NCI-H2227 treated with DMSO at 0.1 percent for 48 hours (cell line): ENCODE results near the gene EHBP1.

ENCODE experiments used
- DNase-seq: peaks from one replicate; lab custom pipeline; 2025; lab: John Stamatoyannopoulos, UW

Gene EHBP1

DNA sequence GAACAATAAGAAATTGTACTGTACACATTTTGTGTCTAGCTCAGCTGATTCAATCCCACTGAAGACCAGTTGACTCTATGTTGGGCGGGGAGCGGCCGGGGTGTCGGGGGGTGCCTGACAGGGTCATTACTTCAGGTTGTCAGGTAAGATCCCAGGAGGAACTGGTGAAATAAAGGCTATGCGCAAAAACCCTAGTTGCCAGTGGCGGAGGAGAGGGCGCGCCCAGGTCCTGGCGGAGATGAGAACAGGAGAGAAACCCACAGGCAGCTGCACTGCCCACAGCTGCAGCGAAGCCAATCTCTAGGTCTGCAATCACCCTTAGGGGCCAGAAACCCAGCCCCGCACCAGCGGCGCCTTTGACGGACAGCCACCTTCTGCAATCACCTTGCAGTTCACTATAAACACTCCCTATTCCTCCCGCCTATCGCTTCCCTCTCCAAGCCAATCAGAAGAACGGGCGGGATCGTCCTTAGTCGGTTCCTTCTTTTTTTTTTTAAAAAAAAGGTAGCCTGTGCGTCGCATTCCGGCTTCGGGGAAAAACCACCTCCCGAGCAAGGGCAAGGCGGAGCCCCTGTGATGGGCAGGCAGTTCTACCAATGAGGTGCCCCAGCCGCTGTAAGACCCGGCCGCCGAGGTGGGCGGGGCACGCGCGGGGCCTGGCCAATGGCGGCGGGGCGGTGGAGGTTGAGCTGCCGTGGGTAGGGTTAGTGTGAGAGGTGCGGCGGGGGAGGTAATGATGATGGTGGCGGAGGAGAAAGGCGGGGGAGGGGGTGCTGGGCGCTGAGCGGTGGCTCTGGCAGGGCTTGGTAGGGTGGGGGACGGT lies at the start of gene EHBP1:
EHBP1 (plus strand) TSS at position 707 of the 823 bp plus-strand sequence. CDS start 1,479 bp downstream, outside the sequence.
- DNase-seq: peak; percentile 98

GRCh38 chr2:62657783-62658182 lies 47.7 kb upstream of the EHBP1 start:
- no peak for DNase-seq

- no peak for DNase-seq
Measured at GRCh38 chr2:62658891-62659290, 46.6 kb upstream of the EHBP1 start.

- DNase-seq: no peak
Measured at GRCh38 chr2:62660087-62660486, 45.4 kb upstream of the EHBP1 start.

GRCh38 chr2:62660582-62661262 lies 44.8 kb upstream of the EHBP1 start:
- DNase-seq: no peak

DNA sequence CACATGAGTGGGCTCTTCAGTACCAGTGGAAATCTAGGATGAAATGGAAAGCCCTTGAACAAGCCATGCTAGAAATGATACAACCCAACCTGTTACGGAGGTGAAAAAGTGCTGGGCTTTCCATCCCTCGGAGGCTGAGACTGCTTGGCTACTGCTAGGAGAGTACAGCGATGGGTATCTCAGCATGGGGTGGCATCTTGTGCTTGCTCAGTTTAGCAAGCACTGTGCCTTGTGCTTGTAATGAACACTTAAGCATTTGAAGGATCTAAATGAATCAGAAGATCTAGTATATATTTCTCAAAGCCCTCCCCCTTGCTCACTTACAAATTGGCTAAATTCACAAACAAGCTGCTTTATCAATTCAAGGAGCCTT lies 44.3 kb upstream of the EHBP1 start:
- DNase-seq: no peak

DNA sequence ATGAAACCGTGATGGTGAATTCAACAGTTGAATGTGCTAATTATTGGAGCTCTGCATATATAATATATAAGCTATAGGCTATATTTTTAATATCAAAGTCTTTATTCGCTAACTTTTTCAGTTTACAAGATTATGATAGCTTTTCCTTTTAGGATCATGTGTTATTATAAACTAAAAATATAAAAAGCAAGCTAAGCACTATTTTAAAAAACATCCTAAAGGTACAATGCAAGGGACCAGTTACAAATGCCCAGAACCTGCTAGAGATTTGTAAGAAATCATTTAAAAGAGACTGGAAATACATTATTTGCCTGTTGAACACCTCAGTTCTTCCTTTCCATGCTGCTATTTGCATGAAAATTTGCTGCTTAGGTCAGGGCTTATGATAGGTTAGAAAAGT lies 43.4 kb upstream of the EHBP1 start:
- no peak for DNase-seq

DNA sequence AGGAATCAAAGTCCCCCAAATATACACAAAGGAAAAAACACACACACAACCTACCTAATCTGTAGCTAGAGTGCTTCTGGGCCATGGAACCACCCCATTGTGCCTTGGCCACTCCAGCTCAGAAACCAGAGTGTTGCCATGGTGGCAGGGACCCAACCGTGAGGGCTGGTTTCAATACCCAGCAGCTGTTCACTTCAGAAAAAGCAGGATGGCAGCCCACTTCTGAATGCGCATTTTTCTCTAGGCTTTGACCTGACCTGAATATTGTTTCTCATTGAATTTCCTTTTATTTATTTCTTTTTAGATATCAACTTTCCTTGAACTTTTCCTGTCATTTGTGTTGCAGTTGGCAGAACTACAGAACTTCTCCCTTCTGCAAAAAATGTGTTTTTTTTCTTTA lies 43.0 kb upstream of the EHBP1 start:
- no peak for DNase-seq

DNA sequence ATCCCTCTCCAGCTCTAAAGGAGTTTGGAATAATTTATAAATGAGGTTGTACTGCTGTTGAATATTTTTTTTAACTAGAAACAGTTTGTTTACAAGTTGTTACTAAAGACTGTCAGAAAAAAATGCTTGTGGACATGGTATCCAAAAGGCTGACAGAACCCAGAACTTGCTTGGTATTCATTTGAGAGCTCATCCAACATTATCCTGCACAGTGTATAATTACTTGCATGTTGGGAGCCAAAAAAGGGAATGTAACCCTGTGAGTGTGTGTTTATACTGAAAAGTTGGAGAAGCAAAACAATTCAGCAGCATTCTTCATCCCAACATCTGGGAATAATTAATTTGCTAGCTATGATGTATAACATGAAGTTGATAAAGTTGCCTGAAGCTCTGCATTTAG lies 42.1 kb upstream of the EHBP1 start:
- DNase-seq: no peak

DNA sequence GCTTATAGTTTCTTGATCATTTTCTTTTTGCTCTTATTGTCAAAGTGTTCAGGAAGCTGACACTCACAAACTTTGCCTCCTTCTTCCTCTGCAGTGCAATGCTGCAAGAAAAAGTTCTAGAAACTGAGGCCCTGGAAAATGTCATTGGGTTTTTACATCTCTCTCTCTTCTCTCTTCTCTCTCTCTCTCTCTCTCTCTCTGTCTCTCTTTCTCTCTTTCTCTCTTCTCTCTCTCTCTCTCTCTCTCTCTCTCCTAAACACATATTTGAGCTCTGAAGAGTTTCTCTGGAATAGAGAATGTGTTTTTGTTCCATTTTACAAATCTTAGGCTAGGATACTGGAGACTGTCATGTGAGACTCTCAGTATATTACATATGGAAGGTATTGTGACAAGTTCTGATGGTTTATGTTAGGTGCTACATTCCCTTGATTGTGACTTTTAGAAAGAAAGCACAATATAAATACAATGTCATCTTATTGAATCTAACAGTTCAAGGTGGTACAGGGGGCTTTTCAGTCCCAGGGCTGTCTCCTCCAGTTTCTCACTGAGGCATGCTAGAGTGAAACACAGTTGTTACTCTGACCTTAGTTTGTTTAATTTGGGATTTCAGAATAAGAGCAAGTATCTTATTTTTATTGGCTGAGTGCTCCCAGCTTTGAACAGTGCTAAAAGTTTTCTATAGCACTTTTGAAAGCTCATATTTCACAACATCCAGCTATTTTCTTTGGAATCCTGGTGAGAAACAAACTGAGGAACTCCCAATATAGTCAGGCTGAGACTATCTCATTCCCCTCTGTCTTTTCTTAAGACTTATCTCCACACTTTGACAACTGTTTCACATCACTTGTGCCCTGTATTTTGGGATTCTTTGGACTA lies 41.4 kb upstream of the EHBP1 start:
- DNase-seq: no peak

GRCh38 chr2:62665446-62665845 lies 40.1 kb upstream of the EHBP1 start:
- no peak for DNase-seq

DNA sequence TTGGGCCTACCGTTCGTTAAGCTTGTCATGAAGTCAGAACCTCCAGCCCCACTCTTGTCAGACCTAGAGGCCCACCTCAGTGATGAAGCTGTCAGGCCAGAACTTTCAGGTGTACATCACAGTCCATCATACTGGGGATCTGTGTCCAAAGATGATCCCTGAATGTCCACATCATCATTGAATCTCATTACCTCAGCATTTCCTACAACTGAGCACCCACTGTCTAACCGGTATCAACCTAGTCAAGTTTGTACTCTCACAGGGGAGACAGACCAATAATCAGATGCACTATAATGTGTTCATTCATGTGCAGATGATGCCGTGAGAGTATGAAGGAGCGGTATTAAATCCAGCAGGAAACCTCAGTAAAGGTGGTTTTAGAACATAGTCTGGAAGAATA lies 36.3 kb upstream of the EHBP1 start:
- DNase-seq: no peak

DNA sequence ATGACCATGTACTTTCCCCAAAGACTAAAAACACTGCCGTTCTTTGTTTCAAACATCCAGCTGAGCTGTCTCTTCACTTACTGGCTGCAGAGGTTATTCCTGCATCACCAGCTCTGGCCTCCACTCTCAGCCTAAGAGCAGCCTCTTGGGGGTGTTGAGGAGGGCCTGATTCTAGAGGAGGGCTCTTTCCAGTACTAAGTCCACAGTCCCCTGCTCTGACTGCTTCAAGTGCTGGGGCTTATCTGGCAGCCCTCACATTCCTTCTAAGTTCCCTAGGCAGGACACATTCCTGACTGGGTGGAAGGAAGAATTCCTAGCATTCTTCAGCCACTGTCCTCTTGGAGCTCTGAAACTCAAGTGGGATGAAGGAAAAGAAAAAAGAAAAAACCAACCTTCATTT lies 32.9 kb upstream of the EHBP1 start:
- DNase-seq: no peak

GRCh38 chr2:62675062-62675461 lies 30.5 kb upstream of the EHBP1 start:
- DNase-seq: no peak

DNA sequence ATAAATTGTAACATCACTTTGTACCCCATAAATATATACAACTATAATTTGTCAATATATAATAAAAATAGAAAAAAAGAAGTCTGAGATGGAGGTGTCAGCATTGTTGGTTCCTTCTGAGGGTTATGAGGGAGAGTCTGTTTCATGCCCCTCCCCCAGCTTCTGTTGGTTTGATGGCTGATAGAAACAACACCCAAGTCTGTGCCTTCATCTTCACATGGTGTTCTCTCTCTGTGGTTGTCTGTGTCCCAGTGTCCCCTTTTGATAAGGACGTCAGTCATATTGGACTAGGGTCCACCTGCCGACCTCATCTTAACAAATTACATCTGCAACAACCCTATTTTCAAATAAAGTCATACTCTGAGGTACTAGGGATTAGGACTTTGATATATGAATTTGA lies 20.3 kb upstream of the EHBP1 start:
- DNase-seq: no peak

DNA sequence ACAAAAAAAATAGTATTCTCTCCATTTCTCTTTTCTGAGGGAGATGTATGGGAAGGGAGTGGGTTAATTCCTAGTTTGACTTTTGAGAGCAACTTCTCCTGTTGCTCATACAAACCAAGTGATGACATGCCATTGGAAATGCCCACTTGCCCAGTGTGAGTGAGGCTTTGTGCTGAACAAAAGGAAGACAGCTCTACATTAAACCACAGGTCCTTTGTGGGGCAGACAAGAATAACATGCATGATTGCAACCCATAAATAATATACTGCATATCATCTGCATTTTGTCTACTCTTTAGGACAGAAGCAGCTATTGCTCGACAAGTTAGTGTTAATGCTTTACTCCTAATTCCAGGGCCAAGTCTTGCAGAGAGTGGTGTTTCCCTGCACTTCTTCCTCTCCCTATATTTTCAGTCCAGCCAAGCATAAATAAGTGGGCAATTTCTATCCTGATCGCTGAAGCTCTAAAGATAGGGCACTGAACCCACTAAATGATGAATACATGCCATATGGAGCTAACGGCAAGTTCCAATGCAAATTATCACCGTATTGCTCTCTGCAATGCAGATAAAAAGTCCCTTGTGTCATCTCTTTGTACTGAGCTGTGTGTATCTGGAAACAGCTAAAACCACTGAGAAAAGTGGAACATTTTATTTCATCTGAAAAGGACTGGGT lies 19.4 kb upstream of the EHBP1 start:
- peak; percentile 15 for DNase-seq

GRCh38 chr2:62687636-62688035 lies 17.9 kb upstream of the EHBP1 start:
- no peak for DNase-seq

DNA sequence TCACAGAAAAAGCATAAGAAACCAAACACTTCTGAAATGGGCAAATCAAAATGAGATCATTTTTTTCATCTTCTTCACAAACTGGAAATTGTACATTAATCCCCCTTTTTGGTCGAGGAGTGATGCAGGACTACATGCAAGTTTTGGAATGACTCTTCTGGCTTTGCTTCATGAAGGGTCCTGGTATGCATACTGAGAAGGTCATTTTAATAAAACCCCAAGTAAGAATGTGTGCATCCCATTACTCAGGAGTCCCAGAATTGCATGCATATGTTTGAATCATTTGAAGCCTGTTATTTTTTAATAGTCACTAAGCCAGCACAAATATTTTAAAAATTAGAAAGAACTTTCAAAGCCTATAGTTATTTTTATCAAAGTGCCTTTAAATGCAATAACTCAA lies 16.7 kb upstream of the EHBP1 start:
- no peak for DNase-seq

GRCh38 chr2:62691186-62691585 lies 14.3 kb upstream of the EHBP1 start:
- DNase-seq: no peak

- DNase-seq: no peak
Measured at GRCh38 chr2:62692225-62692624, 13.3 kb upstream of the EHBP1 start.

DNA sequence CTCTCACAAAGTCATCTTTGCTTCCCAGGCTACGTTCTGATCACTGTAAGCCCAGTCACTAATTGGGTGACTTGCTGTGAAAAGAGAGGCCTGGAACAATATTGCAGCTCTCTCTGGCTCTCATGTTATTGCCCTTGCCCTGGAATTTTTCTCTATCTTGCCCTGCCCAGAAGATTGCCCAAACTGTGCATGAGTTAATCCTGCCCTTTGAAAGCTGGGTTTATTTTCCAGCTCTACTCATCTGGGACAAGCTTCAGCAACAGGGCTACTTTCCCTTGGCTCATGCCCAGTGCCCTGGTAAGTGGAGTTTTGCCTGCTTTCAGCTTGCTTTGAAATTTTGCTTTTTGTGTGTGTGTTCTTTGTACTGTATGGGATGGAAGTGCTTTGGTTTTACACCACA lies 6.9 kb upstream of the EHBP1 start:
- DNase-seq: no peak

DNA sequence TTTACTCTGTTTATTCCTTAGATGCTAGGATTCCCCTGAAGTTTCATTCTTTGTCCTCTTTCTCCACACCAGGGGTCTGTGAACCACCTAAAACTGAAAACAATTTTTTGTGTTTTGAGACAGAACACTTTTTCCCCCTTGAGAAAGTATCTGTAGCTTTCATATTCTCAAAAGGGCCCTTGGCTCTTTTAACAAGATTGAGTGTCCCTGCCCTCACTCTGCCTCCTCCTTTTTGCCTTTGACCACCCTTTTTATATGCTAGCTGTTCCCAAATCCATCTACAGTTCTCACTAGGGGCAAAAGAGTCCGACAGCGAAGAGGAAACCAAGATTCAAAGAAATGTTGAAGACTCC lies 883 bp upstream of the EHBP1 start:
- no peak for DNase-seq
